ENCODE results near the gene TMEM101.

DNA sequence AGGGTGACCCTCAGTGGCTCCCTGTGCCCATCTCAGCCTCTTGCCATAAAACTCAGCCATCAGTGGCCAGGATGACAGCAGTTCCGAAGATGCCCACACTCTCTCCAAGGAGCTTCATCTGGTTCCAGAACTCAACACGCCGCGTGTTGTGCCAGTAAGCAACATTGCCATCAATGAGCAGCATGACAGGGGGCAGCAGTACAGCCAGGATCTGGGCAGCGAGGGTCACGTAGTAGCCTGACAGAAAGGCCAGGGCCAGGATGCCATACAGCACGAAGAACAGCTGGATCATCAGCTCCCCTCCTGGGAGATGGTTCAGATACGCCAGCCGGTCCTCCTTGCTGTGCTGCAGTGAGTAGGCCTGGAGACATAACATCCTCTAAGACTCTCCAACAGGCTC lies 2.9 kb downstream of the TMEM101 start:
- TF ChIP-seq, protein P1, sequence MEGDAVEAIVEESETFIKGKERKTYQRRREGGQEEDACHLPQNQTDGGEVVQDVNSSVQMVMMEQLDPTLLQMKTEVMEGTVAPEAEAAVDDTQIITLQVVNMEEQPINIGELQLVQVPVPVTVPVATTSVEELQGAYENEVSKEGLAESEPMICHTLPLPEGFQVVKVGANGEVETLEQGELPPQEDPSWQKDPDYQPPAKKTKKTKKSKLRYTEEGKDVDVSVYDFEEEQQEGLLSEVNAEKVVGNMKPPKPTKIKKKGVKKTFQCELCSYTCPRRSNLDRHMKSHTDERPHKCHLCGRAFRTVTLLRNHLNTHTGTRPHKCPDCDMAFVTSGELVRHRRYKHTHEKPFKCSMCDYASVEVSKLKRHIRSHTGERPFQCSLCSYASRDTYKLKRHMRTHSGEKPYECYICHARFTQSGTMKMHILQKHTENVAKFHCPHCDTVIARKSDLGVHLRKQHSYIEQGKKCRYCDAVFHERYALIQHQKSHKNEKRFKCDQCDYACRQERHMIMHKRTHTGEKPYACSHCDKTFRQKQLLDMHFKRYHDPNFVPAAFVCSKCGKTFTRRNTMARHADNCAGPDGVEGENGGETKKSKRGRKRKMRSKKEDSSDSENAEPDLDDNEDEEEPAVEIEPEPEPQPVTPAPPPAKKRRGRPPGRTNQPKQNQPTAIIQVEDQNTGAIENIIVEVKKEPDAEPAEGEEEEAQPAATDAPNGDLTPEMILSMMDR (conservative IDR thresholded peaks at IDR 0.05; ENCODE audit: low read depth, low read length), result no peak
- no peak for TF ChIP-seq EZH2 (IDR thresholded peaks at IDR 0.05; ENCODE audit: low read length, unreplicated experiment)
- TF ChIP-seq EZH2phosphoT487 (IDR thresholded peaks at IDR 0.05; ENCODE audit: borderline replicate concordance, low read length), result no peak
